GM23248 (cell line): ENCODE results near the gene RNF175.

Source experiments
- EZH2 ChIP-seq: fragments of 200-600 bp; sonication (generic); IDR thresholded peaks from 2 replicates; pipeline ENCODE4 v1.6.1; 2018; ENCODE audit warnings: antibody characterized with exemption, mild to moderate bottlenecking; ENCODE audit not compliant: insufficient read depth, poor library complexity, severe bottlenecking
- EZH2phosphoT487 ChIP-seq: fragments of 200-600 bp; sonication (generic); IDR thresholded peaks from 2 replicates; pipeline ENCODE4 v1.6.1; 2018; ENCODE audit warnings: antibody characterized with exemption, moderate library complexity, mild to moderate bottlenecking, low read depth; ENCODE audit not compliant: insufficient read depth

DNA sequence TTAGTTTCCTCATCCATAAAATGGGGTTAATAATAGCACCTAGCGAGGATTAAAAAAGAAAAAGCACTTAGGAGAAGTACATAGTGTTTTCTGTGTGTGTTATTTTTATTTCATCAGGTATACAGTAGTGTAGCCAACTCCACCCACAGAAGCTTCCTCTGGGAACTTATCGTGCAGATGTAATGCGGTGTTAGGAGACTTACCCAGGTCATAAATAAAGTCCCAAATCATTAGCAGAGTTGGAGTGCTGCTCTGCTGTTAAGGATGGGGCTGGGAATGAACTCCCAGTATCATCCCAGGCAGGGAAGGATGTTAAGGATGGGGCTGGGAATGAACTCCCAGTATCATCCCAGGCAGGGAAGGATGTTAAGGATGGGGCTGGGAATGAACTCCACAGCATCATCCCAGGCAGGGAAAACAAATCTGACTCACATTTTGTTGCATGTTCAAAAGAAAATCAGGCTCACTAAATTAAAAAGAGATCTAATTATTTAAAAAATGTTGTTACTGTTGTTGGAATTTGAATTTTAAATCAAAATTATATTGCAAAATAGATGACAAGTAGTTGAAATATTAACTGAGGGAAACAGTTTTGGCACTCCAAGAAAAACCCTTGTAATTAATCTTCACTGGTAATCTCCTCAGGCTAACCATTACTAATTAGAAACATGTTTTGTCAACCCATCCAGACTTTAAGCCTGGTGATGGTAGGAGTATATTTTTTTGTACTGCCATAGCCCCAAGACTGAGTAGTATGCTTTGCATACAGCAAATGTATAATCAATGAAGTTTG lies 39.3 kb upstream of the RNF175 start:
- TF ChIP-seq EZH2phosphoT487 (no peak), EZH2 (no peak)
